Stimulated activated CD4-positive, alpha-beta T cell treated with anti-CD3 and anti-CD28 coated beads, Interleukin-1b, Interleukin-23, amount 100 ng/mL, for 4 hours (primary cell): Measurements from ENCODE around the gene PYROXD2.
"Not testable (repeated sequence)": the region's sequence is repeated elsewhere in the genome, so short reads cannot be mapped to it uniquely, and the experiment has no call there.

Experiments used
- DNase-seq, 2 donors: peaks; one replicate each; pipeline ENCODE4 v3.0.0-alpha.2; 2020; ENCODE audit warnings: low read depth in 2 of 2

Gene PYROXD2

GRCh38 chr10:98394851-98395440 lies 20.0 kb downstream of the PYROXD2 start:
- no peak for DNase-seq

- DNase-seq: no peak
Measured at GRCh38 chr10:98391578-98391991, 23.4 kb downstream of the PYROXD2 start.

- no peak for DNase-seq
Measured at GRCh38 chr10:98391065-98391464, 23.9 kb downstream of the PYROXD2 start.

GRCh38 chr10:98390406-98390805 lies 24.6 kb downstream of the PYROXD2 start:
- DNase-seq: no peak

- no peak for DNase-seq
Measured at GRCh38 chr10:98389398-98389797, 25.6 kb downstream of the PYROXD2 start.

- DNase-seq: no peak
Measured at GRCh38 chr10:98388101-98388655, 26.8 kb downstream of the PYROXD2 start.

DNA sequence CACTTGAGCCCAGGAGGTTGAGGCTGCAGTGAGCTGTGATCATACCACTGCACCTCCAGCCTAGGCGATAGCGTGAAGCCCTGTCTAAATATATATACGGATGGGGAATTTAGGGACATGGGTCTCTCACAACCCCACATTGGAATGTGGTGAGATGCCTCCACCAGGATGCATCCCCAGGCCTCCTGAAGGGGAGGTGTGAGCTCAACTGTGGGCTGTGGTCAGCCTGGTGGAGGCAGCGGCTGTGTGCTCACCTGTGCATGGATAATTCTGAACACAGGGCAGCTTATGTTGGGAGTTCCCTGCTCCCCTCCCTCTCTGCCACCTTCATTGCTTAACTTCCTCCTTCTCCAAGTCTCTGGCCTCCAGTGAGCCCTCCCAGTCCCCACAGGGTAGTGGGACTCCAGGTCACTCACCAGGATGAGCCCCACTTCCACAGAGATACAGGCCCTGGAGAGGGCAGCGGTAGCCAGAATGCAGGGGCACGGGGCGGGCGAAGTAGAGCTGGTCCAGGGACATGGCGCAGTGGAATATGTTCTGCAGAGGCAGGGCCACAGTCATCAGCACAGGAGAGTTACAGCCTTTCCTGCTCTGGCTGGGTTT lies 30.4 kb downstream of the PYROXD2 start:
- DNase-seq: no peak

DNA sequence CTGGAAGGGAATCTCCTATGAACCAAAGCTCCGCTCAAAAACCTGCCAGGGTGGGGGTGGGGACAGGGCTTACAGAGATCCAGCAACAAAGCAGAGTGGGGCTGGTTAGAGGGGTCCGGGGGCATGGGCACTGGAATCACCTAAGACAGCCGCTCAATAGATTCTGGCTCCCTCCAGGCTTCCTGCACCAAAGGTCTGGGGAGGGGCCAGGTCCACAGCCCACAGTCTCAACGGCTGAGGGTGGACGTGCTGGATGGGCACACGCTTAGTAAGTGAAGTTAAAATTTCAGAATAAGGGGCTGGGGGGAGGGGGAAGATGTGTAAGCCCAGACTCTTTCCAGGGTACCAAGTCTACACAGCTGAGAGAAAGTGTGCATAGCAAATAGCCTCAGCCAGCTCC lies 31.1 kb downstream of the PYROXD2 start:
- DNase-seq: no peak

- not testable (repeated sequence) for DNase-seq
Measured at GRCh38 chr10:98383134-98383667, 31.8 kb downstream of the PYROXD2 start.

DNA sequence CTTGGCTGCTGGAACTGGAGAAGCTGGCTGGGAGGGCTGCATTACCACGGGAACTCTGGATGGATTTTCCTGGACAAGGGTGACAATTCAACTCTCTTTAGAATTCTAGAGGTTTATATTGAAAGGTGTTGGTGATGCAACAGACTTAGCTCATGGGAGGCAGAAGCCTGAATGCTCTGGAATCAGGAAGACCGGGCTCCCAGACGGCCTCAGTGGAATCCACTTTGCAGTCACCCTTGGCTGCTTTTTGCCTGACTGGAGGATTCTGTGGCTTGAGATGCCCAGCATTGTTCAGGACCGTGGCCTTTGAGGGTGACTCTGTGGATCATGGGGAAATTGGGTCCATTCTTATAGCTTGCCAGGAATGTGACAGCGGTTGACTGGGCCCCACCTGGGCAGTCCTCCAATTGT lies 32.3 kb downstream of the PYROXD2 start:
- DNase-seq: no peak

DNA sequence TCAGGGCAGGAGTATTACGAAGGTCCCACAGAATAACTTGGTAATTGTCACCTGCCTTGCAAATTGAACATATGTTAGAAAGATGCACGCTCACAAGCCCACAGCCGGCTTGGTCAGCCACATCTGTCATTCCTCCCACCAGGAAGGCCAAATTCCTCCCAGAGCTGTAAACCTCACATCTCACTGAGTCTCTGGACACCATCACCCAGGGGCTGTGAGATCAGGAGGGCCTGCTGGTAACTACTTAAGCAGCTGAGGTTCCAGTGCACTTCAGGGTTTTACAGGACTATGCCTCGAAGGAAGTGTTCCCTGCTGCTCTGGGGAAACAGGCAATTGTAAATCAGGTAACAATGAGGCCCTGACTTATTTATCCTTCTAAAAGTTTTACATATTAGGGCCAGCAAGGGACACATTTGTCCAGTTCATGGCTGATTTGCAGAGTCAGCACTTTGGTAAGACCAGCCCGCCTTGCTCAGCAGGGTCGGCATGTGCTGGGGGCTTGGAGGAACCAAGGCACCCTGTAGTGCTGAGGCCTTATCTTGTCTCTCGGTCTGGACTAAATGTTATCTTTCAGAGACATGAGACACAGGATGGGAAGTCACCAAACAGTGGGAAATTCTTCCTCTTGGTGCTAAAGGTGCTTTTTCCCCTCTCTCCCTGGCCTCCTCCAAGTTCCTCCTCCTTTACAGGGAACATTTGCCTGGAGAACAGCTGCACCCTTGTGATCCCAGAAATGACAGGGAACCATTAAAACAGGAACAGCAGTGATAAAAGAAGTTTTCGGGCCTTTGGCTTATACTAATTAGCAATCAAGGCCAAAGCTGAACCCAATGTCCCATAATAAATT lies 34.3 kb downstream of the PYROXD2 start:
- DNase-seq: no peak

DNA sequence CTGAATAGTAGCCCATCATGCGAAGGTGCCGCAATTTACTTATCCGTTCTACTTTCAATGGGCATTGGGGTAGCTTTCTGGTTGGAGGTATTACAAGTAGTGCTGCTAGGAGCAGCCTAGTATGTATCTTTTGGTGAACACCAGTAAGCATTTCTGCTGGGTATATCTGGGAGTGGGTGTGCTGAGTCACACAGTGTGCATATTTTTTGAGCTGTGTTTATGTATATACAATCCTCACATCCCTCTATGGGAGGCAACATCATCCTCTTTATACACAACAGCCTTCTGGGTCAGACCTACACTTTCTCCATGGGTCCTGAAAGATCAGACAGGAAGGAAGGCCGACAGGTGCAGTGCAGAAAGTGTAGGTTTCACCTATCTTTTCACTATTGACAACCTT lies 36.3 kb downstream of the PYROXD2 start:
- no peak for DNase-seq

- DNase-seq: no peak
Measured at GRCh38 chr10:98377536-98377935, 37.4 kb downstream of the PYROXD2 start.

- DNase-seq: no peak
Measured at GRCh38 chr10:98377001-98377400, 38.0 kb downstream of the PYROXD2 start.

DNA sequence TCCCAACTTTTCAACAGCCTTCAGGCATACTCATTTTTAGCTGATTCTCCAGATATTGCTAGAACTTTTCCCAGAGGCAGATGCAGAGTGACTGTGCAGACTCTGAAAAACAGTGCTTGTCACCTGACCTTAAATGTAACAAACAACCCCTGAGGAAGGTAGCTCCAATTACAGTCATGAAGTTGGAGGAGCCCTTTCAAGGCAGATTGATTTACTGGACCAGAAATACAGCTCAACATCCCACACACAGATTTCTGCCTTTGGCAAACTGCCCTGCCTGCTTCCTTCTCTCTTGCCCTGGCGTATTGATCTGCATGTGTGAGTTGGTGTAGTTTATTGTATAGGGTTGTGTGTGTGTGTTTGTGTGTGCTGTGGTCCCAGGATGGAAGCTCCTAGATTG lies 38.5 kb downstream of the PYROXD2 start:
- DNase-seq: no peak

DNA sequence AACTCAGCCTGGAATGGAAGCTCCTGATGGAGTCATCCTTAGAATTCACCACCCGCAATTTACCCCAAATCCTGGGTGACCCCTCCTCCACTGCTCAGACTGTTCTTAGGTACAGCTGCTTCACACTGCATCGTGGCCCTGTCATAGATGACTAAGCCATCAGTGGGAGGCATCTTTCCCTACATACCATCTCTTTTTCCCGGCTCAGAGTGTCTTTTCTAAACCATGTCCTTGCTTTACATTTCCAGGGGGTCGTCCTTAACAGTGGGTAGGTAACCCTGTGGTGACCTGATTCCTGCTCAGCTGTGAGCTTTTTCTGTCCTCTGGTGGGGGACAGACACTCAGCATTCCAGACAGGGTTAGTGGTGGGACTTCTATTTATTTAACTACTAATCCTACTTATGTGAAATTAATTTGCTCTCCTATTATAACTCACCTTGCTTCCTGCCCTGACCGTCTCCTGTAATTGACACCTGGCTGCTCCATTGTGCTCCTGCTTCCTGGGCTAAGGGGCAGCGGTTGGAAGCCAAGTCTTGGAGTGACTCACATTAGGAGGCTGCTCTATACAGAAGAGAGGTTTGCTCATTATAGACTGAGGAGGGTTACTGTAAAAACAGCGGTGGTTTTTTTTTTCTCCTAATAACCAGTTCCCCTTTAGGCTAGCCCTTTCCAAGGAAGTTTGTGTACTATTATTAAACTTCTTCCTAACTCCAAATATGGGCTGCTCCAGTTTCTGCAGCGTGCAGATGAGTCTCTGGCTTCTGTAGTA lies 40.6 kb downstream of the PYROXD2 start:
- no peak for DNase-seq

DNA sequence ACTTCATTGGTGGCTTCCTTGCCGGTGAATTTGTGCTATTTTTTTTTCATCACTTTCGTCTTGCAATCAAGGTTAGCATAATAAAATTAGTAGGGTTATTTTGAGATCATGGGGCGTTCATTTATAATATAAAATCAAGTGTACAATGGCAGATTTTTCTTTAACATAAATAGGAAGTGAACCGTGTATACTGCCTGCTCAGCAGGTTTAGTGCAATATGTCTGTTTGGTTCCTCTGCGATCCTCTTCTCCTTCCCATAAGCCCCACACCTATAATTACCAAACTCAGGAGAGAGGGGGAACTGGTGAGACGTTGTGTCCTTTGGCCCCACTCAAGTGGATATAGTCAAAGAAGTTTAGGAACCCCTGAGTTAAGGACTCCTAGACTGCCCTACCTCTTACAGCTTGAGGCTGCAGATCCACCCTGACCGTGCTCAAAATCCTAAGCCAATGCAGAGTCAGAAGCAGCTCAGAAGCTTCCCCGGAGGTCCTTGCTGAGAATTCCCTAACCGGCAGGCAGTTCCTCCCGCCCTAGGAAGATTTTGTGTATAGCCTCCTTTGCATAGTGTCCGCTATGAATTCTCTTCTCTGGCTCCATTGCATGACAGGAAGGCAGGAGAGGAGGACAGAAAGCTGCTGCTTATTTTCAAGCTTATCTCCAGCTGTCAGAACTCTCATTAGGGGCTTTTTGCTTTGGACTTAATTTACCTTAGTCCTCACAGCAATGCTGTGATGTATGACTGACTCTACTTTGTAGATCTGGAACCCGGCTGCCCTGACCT lies 41.5 kb downstream of the PYROXD2 start:
- DNase-seq: no peak

GRCh38 chr10:98370831-98371820 lies 43.9 kb downstream of the PYROXD2 start:
- no peak for DNase-seq

DNA sequence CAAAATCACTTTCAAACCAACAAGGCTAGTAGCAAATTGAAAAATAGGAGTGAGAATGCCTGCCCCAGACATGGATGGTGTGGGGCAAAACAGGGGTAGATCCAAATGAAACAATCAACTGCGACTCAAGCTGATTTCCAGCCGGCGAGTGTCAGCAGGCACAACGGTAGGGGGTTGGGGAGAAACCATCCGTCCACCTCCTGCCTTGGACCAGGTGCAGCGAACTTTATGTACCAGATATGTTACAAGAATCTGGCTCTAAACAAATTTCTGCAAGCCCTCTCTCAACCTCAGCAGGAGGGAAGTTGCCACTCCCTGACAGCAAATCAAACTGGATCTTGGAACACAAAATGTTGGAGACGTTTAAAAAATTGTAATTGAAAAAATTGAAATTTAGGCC lies 45.2 kb downstream of the PYROXD2 start:
- no peak for DNase-seq

GRCh38 chr10:98368644-98369043 lies 46.3 kb downstream of the PYROXD2 start:
- no peak for DNase-seq
